DND-41 (cell line): ENCODE data around the gene CDH2.

Experiments
- ATAC-seq: fragments of 200-7000 bp; cut with Tn5 transposase; 3 replicates; pipeline ENCODE4 v1.9.1; 2021; ENCODE audit warnings: low read depth; ENCODE audit not compliant: insufficient read depth
- DNase-seq: peaks from one replicate; pipeline ENCODE4 v3.0.0-alpha.2; 2020
- H2AFZ ChIP-seq: 2 replicates; pipeline ENCODE4 v1.6.0; 2012; ENCODE audit warnings: low read depth, low read length
- H3K27ac ChIP-seq: 2 replicates; pipeline ENCODE4 v1.5.1; 2012; ENCODE audit warnings: low read length, inconsistent platforms
- H3K27me3 ChIP-seq: fragments of 200-600 bp; sonication (generic); 2 replicates; pipeline ENCODE4 v1.6.0; 2012; ENCODE audit warnings: low read length, mild to moderate bottlenecking, inconsistent platforms; ENCODE audit not compliant: insufficient read depth, poor library complexity
- H3K36me3 ChIP-seq: 2 replicates; pipeline ENCODE4 v1.5.1; 2012; ENCODE audit warnings: low read length, inconsistent platforms; ENCODE audit not compliant: insufficient read depth
- H3K4me1 ChIP-seq: 2 replicates; pipeline ENCODE4 v1.5.1; 2012; ENCODE audit warnings: mild to moderate bottlenecking, low read length; ENCODE audit not compliant: insufficient read depth
- H3K4me2 ChIP-seq: 2 replicates; pipeline ENCODE4 v1.6.0; 2012; ENCODE audit warnings: mild to moderate bottlenecking, moderate library complexity, low read length, inconsistent platforms; ENCODE audit not compliant: insufficient read depth
- H3K4me3 ChIP-seq, 2 experiments: fragments of 200-600 bp in 1 of 2; shearing (Covaris generic) in 1 of 2; 2 replicates each; pipeline ENCODE4 v1.5.1; 2012 to 2016; ENCODE audit warnings: inconsistent platforms in 2 of 2, low read length in 2 of 2, mild to moderate bottlenecking in 2 of 2, low read depth in 1 of 2, moderate library complexity in 1 of 2
- H3K79me2 ChIP-seq: 2 replicates; pipeline ENCODE4 v1.6.0; 2012; ENCODE audit warnings: low read length, inconsistent platforms; ENCODE audit not compliant: insufficient read depth
- H3K9ac ChIP-seq: 2 replicates; pipeline ENCODE4 v1.6.0; 2012; ENCODE audit warnings: low read depth, mild to moderate bottlenecking, inconsistent platforms, low read length, moderate library complexity
- H3K9me3 ChIP-seq: 2 replicates; pipeline ENCODE4 v1.5.1; 2012; ENCODE audit warnings: low read length, moderate library complexity, mild to moderate bottlenecking, inconsistent platforms; ENCODE audit not compliant: insufficient read depth, severe bottlenecking
- H4K20me1 ChIP-seq: 2 replicates; pipeline ENCODE4 v1.6.0; 2012; ENCODE audit warnings: low read length; ENCODE audit not compliant: insufficient read depth
- CTCF ChIP-seq: IDR thresholded peaks from 2 replicates; pipeline ENCODE4 v1.5.1; 2012; ENCODE audit warnings: borderline replicate concordance, low read length, moderate library complexity, mild to moderate bottlenecking; ENCODE audit not compliant: poor library complexity, severe bottlenecking; ENCODE audit errors: extremely low read depth
- EZH2 ChIP-seq: IDR thresholded peaks from 3 replicates; pipeline ENCODE4 v1.6.1; 2012; ENCODE audit warnings: borderline replicate concordance, low read depth, mild to moderate bottlenecking, moderate library complexity, low read length, inconsistent platforms; ENCODE audit not compliant: severe bottlenecking

The CDH2 gene

GRCh38 chr18:28043631-28044030 lies 133.3 kb downstream of the CDH2 start:
- no peak overlapping the region for H3K4me3 ChIP-seq
- no peak overlapping the region for H3K9ac ChIP-seq
- H3K79me2 ChIP-seq = no peaks in the 10 kb centered on the region
- no peaks in the 10 kb centered on the region for H3K4me1 ChIP-seq
- H4K20me1 ChIP-seq = 0 out of 2 replicates have a peak, but pooled peaks cover 3% of the 10 kb centered on the region
- H3K9me3 ChIP-seq = no peaks in the 10 kb centered on the region
- TF ChIP-seq CTCF (no peak), EZH2 (no peak)
- no peak overlapping the region for H3K27ac ChIP-seq
- no peak for DNase-seq
- H3K27me3 ChIP-seq = no peaks in the 10 kb centered on the region
- no peaks in the 10 kb centered on the region for H3K36me3 ChIP-seq
- no peak overlapping the region for H3K4me2 ChIP-seq
- H2AFZ ChIP-seq = no peak overlapping the region
- ATAC-seq = no peak

GRCh38 chr18:28041366-28041765 lies 135.6 kb downstream of the CDH2 start:
- H3K9ac ChIP-seq = no peak overlapping the region

GRCh38 chr18:28040716-28041115 lies 136.2 kb downstream of the CDH2 start:
- H3K4me1 ChIP-seq = no peaks in the 10 kb centered on the region
- 0 out of 2 replicates have a peak, but pooled peaks cover 5% of the 10 kb centered on the region for H4K20me1 ChIP-seq
- no peaks in the 10 kb centered on the region for H3K36me3 ChIP-seq
- H2AFZ ChIP-seq = no peak overlapping the region
- no peak overlapping the region for H3K9ac ChIP-seq
- no peaks in the 10 kb centered on the region for H3K27me3 ChIP-seq
- H3K27ac ChIP-seq = no peak overlapping the region
- no peaks in the 10 kb centered on the region for H3K79me2 ChIP-seq
- DNase-seq (no peak), ATAC-seq (no peak)
- H3K4me2 ChIP-seq = no peak overlapping the region
- H3K4me3 ChIP-seq = no peak overlapping the region
- no peaks in the 10 kb centered on the region for H3K9me3 ChIP-seq
- no peak for TF ChIP-seq EZH2

More at GRCh38 chr18:28041366-28041765, 135.6 kb downstream of the CDH2 start:
- Histone ChIP-seq H3K27ac (no peak overlapping the region), H3K36me3 (no peaks in the 10 kb centered on the region), H3K79me2 (no peaks in the 10 kb centered on the region), H3K4me3 (no peak overlapping the region), H3K4me1 (no peaks in the 10 kb centered on the region), H3K4me2 (no peak overlapping the region), H2AFZ (no peak overlapping the region), H3K9me3 (no peaks in the 10 kb centered on the region), H3K27me3 (no peaks in the 10 kb centered on the region), H4K20me1 (0 out of 2 replicates have a peak, but pooled peaks cover 5% of the 10 kb centered on the region)
- DNase-seq (no peak), ATAC-seq (no peak)
- TF ChIP-seq EZH2 = no peak
- no peak for TF ChIP-seq CTCF

- ATAC-seq = no peak
- H3K4me3 ChIP-seq = no peak overlapping the region
- H3K9ac ChIP-seq = no peak overlapping the region
- no peaks in the 10 kb centered on the region for H3K36me3 ChIP-seq
- H3K27ac ChIP-seq = no peak overlapping the region
- DNase-seq = no peak
- no peaks in the 10 kb centered on the region for H3K4me1 ChIP-seq
- H3K9me3 ChIP-seq = no peaks in the 10 kb centered on the region
- H4K20me1 ChIP-seq = 0 out of 2 replicates have a peak, but pooled peaks cover 5% of the 10 kb centered on the region
- H3K4me2 ChIP-seq = no peak overlapping the region
- H3K79me2 ChIP-seq = no peaks in the 10 kb centered on the region
- no peaks in the 10 kb centered on the region for H3K27me3 ChIP-seq
- no peak overlapping the region for H2AFZ ChIP-seq
- no peak for TF ChIP-seq EZH2
- TF ChIP-seq CTCF = no peak
Observed at GRCh38 chr18:28040211-28040610, 136.7 kb downstream of the CDH2 start.
